Astrocyte (in vitro differentiated cells and primary cell): ENCODE measurements around the gene NMNAT3. TPM values are rescaled to one million over a fixed set of nuclear protein-coding genes. Genes with fewer than 3 reads are reported as not detected.

Source experiments
- DNase-seq: peaks from one replicate; pipeline ENCODE4 v3.0.0-alpha.2; 2010; ENCODE audit warnings: low read depth
- FAIRE-seq: peaks from 2 replicates; lab custom pipeline; 2011; peaks lifted over from hg19 to GRCh38; lab: Jason Lieb, UNC
- H2AFZ ChIP-seq: 2 replicates; pipeline ENCODE4 v1.6.0; 2012; ENCODE audit warnings: low read depth, low read length, inconsistent platforms
- H3K27ac ChIP-seq: 2 replicates; pipeline ENCODE4 v1.5.1; 2011; ENCODE audit warnings: low read depth, low read length, inconsistent platforms
- H3K27me3 ChIP-seq: 2 replicates; pipeline ENCODE4 v1.6.0; 2011; ENCODE audit warnings: low read length, inconsistent platforms; ENCODE audit not compliant: insufficient read depth
- H3K36me3 ChIP-seq: 2 replicates; pipeline ENCODE4 v1.5.1; 2011; ENCODE audit warnings: low read length, inconsistent platforms; ENCODE audit not compliant: insufficient read depth
- H3K4me1 ChIP-seq: 2 replicates; pipeline ENCODE4 v1.5.1; 2011; ENCODE audit warnings: low read length, inconsistent platforms; ENCODE audit not compliant: insufficient read depth
- H3K4me2 ChIP-seq: 2 replicates; pipeline ENCODE4 v1.6.0; 2012; ENCODE audit warnings: low read length, inconsistent platforms
- H3K4me3 ChIP-seq: 2 replicates; pipeline ENCODE4 v1.5.1; 2011; ENCODE audit warnings: low read depth, mild to moderate bottlenecking, low read length, inconsistent platforms; ENCODE audit not compliant: insufficient read depth
- H3K79me2 ChIP-seq: 2 replicates; pipeline ENCODE4 v1.6.0; 2012; ENCODE audit warnings: mild to moderate bottlenecking, low read length, inconsistent platforms; ENCODE audit not compliant: insufficient read depth
- H3K9ac ChIP-seq: 2 replicates; pipeline ENCODE4 v1.6.0; 2012; ENCODE audit warnings: mild to moderate bottlenecking, low read length, inconsistent platforms
- H3K9me3 ChIP-seq: 2 replicates; pipeline ENCODE4 v1.5.1; 2012; ENCODE audit warnings: low read depth, mild to moderate bottlenecking, low read length, inconsistent platforms; ENCODE audit not compliant: insufficient read depth
- H4K20me1 ChIP-seq: 2 replicates; pipeline ENCODE4 v1.6.0; 2012; ENCODE audit warnings: low read length, inconsistent platforms; ENCODE audit not compliant: insufficient read depth
- H3K27ac Mint-ChIP-seq: one replicate; pipeline ENCODE4 v1.8.0; 2021; ENCODE audit warnings: mild to moderate bottlenecking, mixed read lengths; ENCODE audit not compliant: unreplicated experiment
- H3K27me3 Mint-ChIP-seq: one replicate; pipeline ENCODE4 v1.8.0; 2021; ENCODE audit warnings: low read depth, mixed read lengths; ENCODE audit not compliant: unreplicated experiment
- H3K36me3 Mint-ChIP-seq: one replicate; pipeline ENCODE4 v1.8.0; 2021; ENCODE audit warnings: low read depth, mixed read lengths; ENCODE audit not compliant: unreplicated experiment
- H3K4me1 Mint-ChIP-seq: one replicate; pipeline ENCODE4 v1.8.0; 2021; ENCODE audit warnings: low read depth, mixed read lengths; ENCODE audit not compliant: unreplicated experiment
- H3K4me3 Mint-ChIP-seq: one replicate; pipeline ENCODE4 v1.8.0; 2021; ENCODE audit warnings: mild to moderate bottlenecking, moderate library complexity, mixed read lengths; ENCODE audit not compliant: unreplicated experiment
- H3K9me3 Mint-ChIP-seq: one replicate; pipeline ENCODE4 v1.8.0; 2021; ENCODE audit warnings: mild to moderate bottlenecking, mixed read lengths; ENCODE audit not compliant: unreplicated experiment
- EZH2 ChIP-seq: IDR thresholded peaks from 2 replicates; pipeline ENCODE4 v1.6.1; 2012; ENCODE audit warnings: mild to moderate bottlenecking, low read length, inconsistent platforms; ENCODE audit not compliant: insufficient read depth
- total RNA-seq: library from RNA; stranded (reverse); gene quantifications from 2 replicates; pipeline ENCODE4 v1.2.1, GENCODE V29; 2021
- TF ChIP-seq, protein P1 (sequence below): IDR thresholded peaks from 2 replicates; pipeline ENCODE4 v1.5.1; 2011; ENCODE audit warnings: low read depth, mild to moderate bottlenecking, inconsistent platforms, low read length, moderate library complexity; ENCODE audit not compliant: insufficient read depth

The NMNAT3 gene
- total RNA-seq, 1 donor from 2014 or later: 1.3 TPM

DNA sequence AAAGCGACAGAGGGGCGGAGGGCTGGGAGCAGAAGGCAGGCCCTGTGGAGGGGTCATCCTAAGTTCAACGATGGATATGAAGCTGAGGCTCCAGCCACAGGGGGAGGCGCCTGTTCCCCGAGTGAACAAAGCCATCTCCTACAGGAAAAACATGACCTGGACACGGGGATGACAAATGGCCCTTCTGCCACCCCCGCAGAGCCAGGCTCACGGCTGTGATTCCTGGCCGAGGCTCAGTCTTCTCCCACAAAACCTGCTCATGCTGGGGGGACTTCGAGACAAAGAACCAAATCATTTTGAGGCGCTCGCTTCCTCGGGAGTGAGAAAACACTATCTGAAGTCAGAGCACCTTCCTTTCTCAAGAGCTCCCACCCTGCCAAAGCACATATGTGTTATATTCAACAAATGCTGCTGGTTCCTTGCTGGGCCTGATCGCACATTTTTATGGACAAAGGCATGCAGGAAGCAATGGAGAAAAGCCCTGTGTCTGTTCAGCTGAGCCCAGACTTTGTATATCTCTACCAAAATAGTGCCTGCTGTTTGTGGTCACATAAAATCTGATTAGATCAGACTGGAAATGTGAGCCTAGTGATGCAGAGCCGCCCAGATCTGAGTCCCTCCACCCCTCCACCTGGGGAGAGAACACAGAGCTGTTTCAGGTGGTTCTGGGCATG, 143.9 kb downstream of the NMNAT3 start:
- Histone ChIP-seq H3K27me3 (no peaks in the 10 kb centered on the region), H3K9ac (peak overlapping the region; percentile 96), H3K9me3 (no peaks in the 10 kb centered on the region), H3K4me1 (peaks cover 74% of the 10 kb centered on the region), H4K20me1 (peaks cover 28% of the 10 kb centered on the region), H3K4me2 (peak overlapping the region; percentile 95), H3K79me2 (peaks cover 75% of the 10 kb centered on the region), H2AFZ (peak overlapping the region; percentile 8), H3K27ac (peak overlapping the region; percentile 95), H3K36me3 (peaks cover 20% of the 10 kb centered on the region), H3K4me3 (peak overlapping the region; percentile 38)
- H3K4me3 Mint-ChIP-seq: no peak overlapping the region
- DNase-seq: peak; percentile 86
- TF ChIP-seq, protein P1, sequence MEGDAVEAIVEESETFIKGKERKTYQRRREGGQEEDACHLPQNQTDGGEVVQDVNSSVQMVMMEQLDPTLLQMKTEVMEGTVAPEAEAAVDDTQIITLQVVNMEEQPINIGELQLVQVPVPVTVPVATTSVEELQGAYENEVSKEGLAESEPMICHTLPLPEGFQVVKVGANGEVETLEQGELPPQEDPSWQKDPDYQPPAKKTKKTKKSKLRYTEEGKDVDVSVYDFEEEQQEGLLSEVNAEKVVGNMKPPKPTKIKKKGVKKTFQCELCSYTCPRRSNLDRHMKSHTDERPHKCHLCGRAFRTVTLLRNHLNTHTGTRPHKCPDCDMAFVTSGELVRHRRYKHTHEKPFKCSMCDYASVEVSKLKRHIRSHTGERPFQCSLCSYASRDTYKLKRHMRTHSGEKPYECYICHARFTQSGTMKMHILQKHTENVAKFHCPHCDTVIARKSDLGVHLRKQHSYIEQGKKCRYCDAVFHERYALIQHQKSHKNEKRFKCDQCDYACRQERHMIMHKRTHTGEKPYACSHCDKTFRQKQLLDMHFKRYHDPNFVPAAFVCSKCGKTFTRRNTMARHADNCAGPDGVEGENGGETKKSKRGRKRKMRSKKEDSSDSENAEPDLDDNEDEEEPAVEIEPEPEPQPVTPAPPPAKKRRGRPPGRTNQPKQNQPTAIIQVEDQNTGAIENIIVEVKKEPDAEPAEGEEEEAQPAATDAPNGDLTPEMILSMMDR: no peak
- TF ChIP-seq EZH2: no peak
- peaks cover 12% of the 10 kb centered on the region for H3K36me3 Mint-ChIP-seq
- H3K27ac Mint-ChIP-seq: peak overlapping the region; percentile 78
- H3K9me3 Mint-ChIP-seq: peaks cover 19% of the 10 kb centered on the region
- H3K4me1 Mint-ChIP-seq: peaks cover 24% of the 10 kb centered on the region
- no peaks in the 10 kb centered on the region for H3K27me3 Mint-ChIP-seq
- FAIRE-seq: no peak

DNA sequence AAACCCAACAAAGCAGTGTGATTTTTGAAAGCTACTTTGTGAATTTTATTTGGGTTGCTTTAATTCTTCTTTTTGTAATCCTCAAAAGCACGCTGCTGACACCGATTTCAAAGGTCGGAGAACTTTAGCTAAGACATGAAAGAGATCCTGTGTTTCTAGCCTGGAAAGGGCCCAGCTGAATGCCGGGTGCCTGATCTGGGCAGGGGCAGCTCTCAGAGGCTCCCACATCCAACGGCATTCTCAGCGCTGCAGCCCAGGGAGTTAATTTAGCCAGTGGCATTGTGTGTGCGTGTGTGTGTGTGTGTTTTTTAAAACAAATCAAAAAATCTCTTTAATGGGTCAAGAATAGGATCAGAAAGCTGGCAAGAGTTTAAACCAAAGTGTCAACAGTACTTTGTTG, 144.8 kb downstream of the NMNAT3 start:
- FAIRE-seq: no peak
- no peak overlapping the region for H3K4me3 Mint-ChIP-seq
- peak overlapping the region; percentile 96 for H3K9ac ChIP-seq
- peaks cover 24% of the 10 kb centered on the region for H3K4me1 Mint-ChIP-seq
- H2AFZ ChIP-seq: no peak overlapping the region
- H3K4me2 ChIP-seq: peak overlapping the region; percentile 95
- no peak for DNase-seq
- peak overlapping the region; percentile 95 for H3K27ac ChIP-seq
- H3K4me3 ChIP-seq: peak overlapping the region; percentile 31
- H3K27ac Mint-ChIP-seq: no peak overlapping the region
- H3K36me3 ChIP-seq: peaks cover 24% of the 10 kb centered on the region
- H3K9me3 Mint-ChIP-seq: peaks cover 12% of the 10 kb centered on the region
- H3K4me1 ChIP-seq: peaks cover 66% of the 10 kb centered on the region
- H3K79me2 ChIP-seq: peaks cover 75% of the 10 kb centered on the region
- H3K27me3 ChIP-seq: no peaks in the 10 kb centered on the region
- TF ChIP-seq, protein P1: no peak
- TF ChIP-seq EZH2: no peak
- H3K9me3 ChIP-seq: no peaks in the 10 kb centered on the region
- H4K20me1 ChIP-seq: peaks cover 37% of the 10 kb centered on the region
- peaks cover 6% of the 10 kb centered on the region for H3K36me3 Mint-ChIP-seq
- no peaks in the 10 kb centered on the region for H3K27me3 Mint-ChIP-seq

DNA sequence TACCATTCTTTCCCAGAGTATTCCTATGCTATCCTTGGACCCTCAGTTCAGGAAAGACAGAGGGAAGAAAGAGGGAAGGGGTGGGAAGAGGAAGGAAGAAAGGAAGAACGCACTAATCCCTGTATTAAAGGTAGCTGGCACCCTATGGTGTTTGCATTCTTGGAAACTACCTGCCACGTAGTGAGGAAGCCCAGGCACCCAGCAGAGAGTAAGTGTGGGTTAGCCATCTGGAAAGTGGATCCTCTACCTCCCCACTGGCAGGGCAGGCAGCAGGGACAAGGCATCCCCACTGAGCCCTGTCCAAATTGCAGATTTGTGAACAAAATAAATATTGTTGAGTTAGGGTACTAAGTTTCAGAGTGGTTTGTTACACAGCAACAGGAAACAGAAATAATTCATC, 147.1 kb downstream of the NMNAT3 start:
- Histone ChIP-seq H3K79me2 (peaks cover 68% of the 10 kb centered on the region), H4K20me1 (peaks cover 56% of the 10 kb centered on the region), H3K27me3 (no peaks in the 10 kb centered on the region), H3K27ac (no peak overlapping the region), H2AFZ (no peak overlapping the region), H3K9ac (no peak overlapping the region), H3K9me3 (no peaks in the 10 kb centered on the region), H3K4me1 (peaks cover 44% of the 10 kb centered on the region), H3K4me3 (no peak overlapping the region), H3K36me3 (peaks cover 28% of the 10 kb centered on the region), H3K4me2 (no peak overlapping the region)
- Mint-ChIP-seq H3K9me3 (no peaks in the 10 kb centered on the region), H3K27me3 (no peaks in the 10 kb centered on the region), H3K27ac (no peak overlapping the region), H3K4me3 (no peak overlapping the region), H3K4me1 (peaks cover 18% of the 10 kb centered on the region), H3K36me3 (peaks cover 5% of the 10 kb centered on the region)
- FAIRE-seq (no peak), DNase-seq (no peak)
- TF ChIP-seq, protein P1: no peak
- no peak for TF ChIP-seq EZH2
